KMS-11 (cell line): ENCODE measurements around the gene TNRC6B.
"Not testable (repeated sequence)": the region's sequence is repeated elsewhere in the genome, so short reads cannot be mapped to it uniquely, and the experiment has no call there.

ENCODE experiments used
- H2AFZ ChIP-seq: fragments of 200-600 bp; sonication (generic); 2 replicates; pipeline ENCODE4 v1.6.1; 2016; ENCODE audit warnings: antibody characterized with exemption, mixed run types, low read depth
- H3K27ac ChIP-seq: fragments of 200-600 bp; sonication (generic); 2 replicates; pipeline ENCODE4 v1.6.1; 2016; ENCODE audit warnings: mild to moderate bottlenecking, mixed run types
- H3K27me3 ChIP-seq: fragments of 200-600 bp; sonication (generic); 2 replicates; pipeline ENCODE4 v1.6.1; 2017; ENCODE audit warnings: mild to moderate bottlenecking, low read depth, mixed run types, moderate library complexity; ENCODE audit not compliant: insufficient read depth
- H3K36me3 ChIP-seq: fragments of 200-600 bp; sonication (generic); 2 replicates; pipeline ENCODE4 v1.6.1; 2017; ENCODE audit warnings: mild to moderate bottlenecking, mixed run types; ENCODE audit not compliant: insufficient read depth
- H3K4me1 ChIP-seq: fragments of 200-600 bp; sonication (generic); 2 replicates; pipeline ENCODE4 v1.6.1; 2016; ENCODE audit warnings: mild to moderate bottlenecking, low read depth, mixed run types; ENCODE audit not compliant: poor library complexity, severe bottlenecking
- H3K4me2 ChIP-seq: fragments of 200-600 bp; sonication (generic); 2 replicates; pipeline ENCODE4 v1.7.0; 2016; ENCODE audit warnings: mild to moderate bottlenecking, mixed run types
- H3K4me3 ChIP-seq: fragments of 200-600 bp; sonication (generic); IDR thresholded peaks from 2 replicates; pipeline ENCODE4 v1.6.1; 2017; ENCODE audit warnings: low read depth, low read length, mixed read lengths; ENCODE audit not compliant: insufficient read depth
- H3K79me2 ChIP-seq: fragments of 200-600 bp; sonication (generic); 2 replicates; pipeline ENCODE4 v1.6.1; 2016; ENCODE audit warnings: low read depth, mixed run types; ENCODE audit not compliant: insufficient read depth
- H3K9ac ChIP-seq: fragments of 200-600 bp; sonication (generic); 2 replicates; pipeline ENCODE4 v1.6.1; 2016; ENCODE audit warnings: mild to moderate bottlenecking, mixed run types
- H4K20me1 ChIP-seq: fragments of 200-600 bp; sonication (generic); 2 replicates; pipeline ENCODE4 v1.6.1; 2016; ENCODE audit warnings: mild to moderate bottlenecking, mixed run types; ENCODE audit not compliant: insufficient read depth
- TF ChIP-seq, protein P1 (sequence below): fragments of 200-600 bp; sonication (generic); conservative IDR thresholded peaks from 2 replicates; pipeline ENCODE4 v1.6.1; 2017; ENCODE audit warnings: low read depth, mild to moderate bottlenecking, antibody characterized with exemption, low read length, moderate library complexity, mixed read lengths

TNRC6B gene

GRCh38 chr22:40310768-40311120 lies 133.0 kb downstream of the TNRC6B start:
- H3K4me1 ChIP-seq = no peaks in the 10 kb centered on the region
- no peaks in the 10 kb centered on the region for H4K20me1 ChIP-seq
- no peak overlapping the region for H3K9ac ChIP-seq
- no peak overlapping the region for H2AFZ ChIP-seq
- H3K27me3 ChIP-seq = no peaks in the 10 kb centered on the region
- no peak overlapping the region for H3K4me3 ChIP-seq
- TF ChIP-seq, protein P1, sequence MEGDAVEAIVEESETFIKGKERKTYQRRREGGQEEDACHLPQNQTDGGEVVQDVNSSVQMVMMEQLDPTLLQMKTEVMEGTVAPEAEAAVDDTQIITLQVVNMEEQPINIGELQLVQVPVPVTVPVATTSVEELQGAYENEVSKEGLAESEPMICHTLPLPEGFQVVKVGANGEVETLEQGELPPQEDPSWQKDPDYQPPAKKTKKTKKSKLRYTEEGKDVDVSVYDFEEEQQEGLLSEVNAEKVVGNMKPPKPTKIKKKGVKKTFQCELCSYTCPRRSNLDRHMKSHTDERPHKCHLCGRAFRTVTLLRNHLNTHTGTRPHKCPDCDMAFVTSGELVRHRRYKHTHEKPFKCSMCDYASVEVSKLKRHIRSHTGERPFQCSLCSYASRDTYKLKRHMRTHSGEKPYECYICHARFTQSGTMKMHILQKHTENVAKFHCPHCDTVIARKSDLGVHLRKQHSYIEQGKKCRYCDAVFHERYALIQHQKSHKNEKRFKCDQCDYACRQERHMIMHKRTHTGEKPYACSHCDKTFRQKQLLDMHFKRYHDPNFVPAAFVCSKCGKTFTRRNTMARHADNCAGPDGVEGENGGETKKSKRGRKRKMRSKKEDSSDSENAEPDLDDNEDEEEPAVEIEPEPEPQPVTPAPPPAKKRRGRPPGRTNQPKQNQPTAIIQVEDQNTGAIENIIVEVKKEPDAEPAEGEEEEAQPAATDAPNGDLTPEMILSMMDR = no peak
- H3K27ac ChIP-seq = no peak overlapping the region
- H3K79me2 ChIP-seq = no peaks in the 10 kb centered on the region
- H3K36me3 ChIP-seq = no peaks in the 10 kb centered on the region
- H3K4me2 ChIP-seq = no peak overlapping the region

DNA sequence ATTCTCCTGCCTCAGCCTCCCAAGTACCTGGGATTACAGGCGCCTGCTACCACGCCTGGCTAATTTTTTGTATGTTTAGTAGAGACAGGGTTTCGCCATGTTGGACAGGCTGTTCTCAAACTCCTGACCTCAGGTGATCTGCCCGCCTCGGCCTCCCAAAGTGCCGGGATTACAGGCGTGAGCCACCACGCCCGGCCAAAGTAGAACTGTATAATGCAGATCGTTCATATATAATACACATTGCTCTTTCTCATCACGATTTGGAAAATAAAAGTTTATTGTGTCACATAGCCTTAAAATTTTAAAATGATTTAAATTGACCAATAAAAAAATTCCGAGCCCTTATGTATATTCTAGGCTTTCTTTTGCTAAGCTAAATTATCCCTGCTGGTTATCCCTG lies 133.9 kb downstream of the TNRC6B start:
- not testable (repeated sequence) for H2AFZ ChIP-seq, H3K4me3 ChIP-seq, H3K4me2 ChIP-seq, H3K27ac ChIP-seq, H3K36me3 ChIP-seq, H4K20me1 ChIP-seq, H3K4me1 ChIP-seq, H3K79me2 ChIP-seq, H3K9ac ChIP-seq, H3K27me3 ChIP-seq

- no peaks in the 10 kb centered on the region for H3K36me3 ChIP-seq
- no peaks in the 10 kb centered on the region for H3K4me1 ChIP-seq
- no peaks in the 10 kb centered on the region for H3K27me3 ChIP-seq
- H3K4me2 ChIP-seq = no peak overlapping the region
- TF ChIP-seq, protein P1 = no peak
- no peaks in the 10 kb centered on the region for H3K79me2 ChIP-seq
- H3K9ac ChIP-seq = no peak overlapping the region
- H3K27ac ChIP-seq = no peak overlapping the region
- H4K20me1 ChIP-seq = no peaks in the 10 kb centered on the region
- no peak overlapping the region for H3K4me3 ChIP-seq
- H2AFZ ChIP-seq = no peak overlapping the region
These were observed 134.3 kb downstream of the TNRC6B start for GRCh38 chr22:40312050-40312449.

DNA sequence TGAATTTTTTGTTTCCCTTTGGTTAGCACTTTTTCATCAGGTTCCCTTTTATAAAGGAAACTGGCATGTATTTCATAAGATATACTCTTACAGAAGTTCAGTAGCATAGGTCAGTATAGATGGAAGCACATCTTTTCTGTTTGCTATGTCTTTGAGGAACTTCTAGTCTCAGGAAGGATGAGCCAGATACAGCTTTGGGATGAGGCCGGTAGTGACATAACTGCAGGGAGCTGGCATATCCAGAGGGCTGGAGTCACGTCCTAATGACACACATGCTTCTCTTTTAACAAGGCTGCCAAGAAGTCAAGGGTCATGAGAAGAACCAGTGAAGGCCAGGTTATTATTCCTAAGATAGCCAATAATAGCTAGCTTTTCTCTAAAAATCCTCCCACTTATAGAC lies 135.3 kb downstream of the TNRC6B start:
- Histone ChIP-seq H3K4me1 (no peaks in the 10 kb centered on the region), H3K4me2 (no peak overlapping the region), H3K4me3 (no peak overlapping the region), H3K27ac (no peak overlapping the region), H3K27me3 (no peaks in the 10 kb centered on the region), H4K20me1 (no peaks in the 10 kb centered on the region), H3K36me3 (no peaks in the 10 kb centered on the region), H3K79me2 (no peaks in the 10 kb centered on the region), H2AFZ (no peak overlapping the region), H3K9ac (no peak overlapping the region)
- TF ChIP-seq, protein P1 = no peak

DNA sequence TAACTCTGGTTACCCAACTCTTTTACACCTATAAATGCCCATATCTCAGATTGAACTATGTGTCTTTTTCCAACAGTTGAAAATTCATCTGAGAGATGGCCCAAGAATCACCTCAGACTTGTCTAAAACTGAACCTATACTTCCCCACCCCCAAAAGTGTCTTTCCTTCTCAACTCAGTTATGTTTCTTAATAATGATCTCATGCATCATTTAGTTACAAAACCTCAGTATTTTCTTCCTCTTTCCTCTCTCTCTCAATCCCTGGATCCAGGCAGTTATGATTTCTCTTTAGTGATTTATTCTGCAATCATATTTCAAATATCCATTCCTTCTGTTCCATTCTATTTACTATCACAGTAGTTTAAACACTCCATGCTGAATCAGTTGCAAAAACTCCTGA lies 136.3 kb downstream of the TNRC6B start:
- no peaks in the 10 kb centered on the region for H3K27me3 ChIP-seq
- no peaks in the 10 kb centered on the region for H3K4me1 ChIP-seq
- no peaks in the 10 kb centered on the region for H3K36me3 ChIP-seq
- no peak overlapping the region for H3K4me3 ChIP-seq
- no peak overlapping the region for H3K4me2 ChIP-seq
- no peak overlapping the region for H3K27ac ChIP-seq
- no peak overlapping the region for H3K9ac ChIP-seq
- no peak overlapping the region for H2AFZ ChIP-seq
- H4K20me1 ChIP-seq = no peaks in the 10 kb centered on the region
- no peaks in the 10 kb centered on the region for H3K79me2 ChIP-seq
- TF ChIP-seq, protein P1 = no peak
